GM18508 (cell line): ENCODE measurements around the gene ANAPC15.

Experiments
- ATAC-seq: cut with Tn5 transposase; IDR thresholded peaks from one replicate; pipeline ENCODE4 v1.9.1; 2021; ENCODE audit warnings: moderate number of reproducible peaks; ENCODE audit not compliant: insufficient read depth, unreplicated experiment

ANAPC15 gene

GRCh38 chr11:72061739-72062396 is 50.6 kb downstream of the ANAPC15 start:
- no peak for ATAC-seq
